ENCODE measurements around the gene UCHL5.

Gene UCHL5

DNA sequence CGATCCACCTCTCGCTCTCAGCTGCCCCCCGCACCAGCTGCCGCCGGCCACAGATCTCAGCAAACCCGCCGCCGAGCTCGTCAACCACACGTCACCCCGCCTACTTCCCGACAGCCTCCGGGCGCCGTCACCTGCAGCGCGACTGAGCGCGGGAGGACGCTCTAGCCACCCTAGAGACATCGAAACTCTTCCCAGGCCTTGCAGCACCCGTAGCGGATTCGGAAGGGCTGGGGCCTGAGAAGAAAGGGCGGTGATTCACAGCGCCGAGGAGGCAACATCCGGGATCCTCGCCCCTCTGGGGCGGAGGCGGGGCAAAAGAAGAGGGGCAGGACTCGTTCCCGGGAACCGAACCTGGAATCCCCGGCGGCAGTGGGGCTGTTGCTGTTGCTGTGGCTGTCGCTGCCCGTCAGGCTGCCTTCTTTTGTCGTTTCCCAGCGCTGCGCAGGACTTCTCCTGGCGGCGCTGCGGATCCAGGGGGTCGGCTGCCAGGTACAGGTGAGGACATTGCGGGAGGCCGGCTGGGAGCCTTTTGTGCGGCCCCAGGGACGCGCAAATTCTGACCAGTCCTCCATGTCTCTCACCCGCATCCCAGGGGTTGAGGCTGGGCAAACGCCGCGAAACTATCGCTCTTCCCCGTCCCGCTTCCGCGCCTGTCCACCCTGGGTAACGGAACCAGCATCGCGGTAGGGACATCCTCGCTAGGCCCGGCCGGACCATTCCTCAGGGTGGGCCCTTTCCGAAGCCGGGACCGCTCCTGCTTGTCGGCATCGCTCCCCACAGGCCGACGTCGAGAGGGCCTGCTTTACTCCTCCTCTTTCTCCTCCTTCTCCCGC lies at the start of gene UCHL5, which contains the start of gene RO60:
TSS of gene UCHL5 (minus strand) at position 79 of the 833 bp plus-strand sequence. CDS start 100 bp downstream, outside the sequence.
TSS of gene RO60 (plus strand) at position 331 of the 833 bp plus-strand sequence. CDS start 9,443 bp downstream, outside the sequence.
- peaks cover 4% of the 10 kb centered on the region for H3K9me3 ChIP-seq (ENCODE audit: low read length)
- peak within 1 kb of the TSS; percentile 43 for H2AFZ ChIP-seq (ENCODE audit: low read depth, low read length)
- H3K4me3 ChIP-seq (ENCODE audit: low read length), result peak within 1 kb of the TSS; percentile 75
- peaks cover 18% of the 10 kb centered on the region for H3K4me1 ChIP-seq (ENCODE audit: insufficient read depth, low read length)
- peaks cover 5% of the 10 kb centered on the region for H3K36me3 ChIP-seq (ENCODE audit: insufficient read depth, low read length)
- no peaks in the 10 kb centered on the region for H3K27me3 ChIP-seq (ENCODE audit: insufficient read depth, low read length)

DNA sequence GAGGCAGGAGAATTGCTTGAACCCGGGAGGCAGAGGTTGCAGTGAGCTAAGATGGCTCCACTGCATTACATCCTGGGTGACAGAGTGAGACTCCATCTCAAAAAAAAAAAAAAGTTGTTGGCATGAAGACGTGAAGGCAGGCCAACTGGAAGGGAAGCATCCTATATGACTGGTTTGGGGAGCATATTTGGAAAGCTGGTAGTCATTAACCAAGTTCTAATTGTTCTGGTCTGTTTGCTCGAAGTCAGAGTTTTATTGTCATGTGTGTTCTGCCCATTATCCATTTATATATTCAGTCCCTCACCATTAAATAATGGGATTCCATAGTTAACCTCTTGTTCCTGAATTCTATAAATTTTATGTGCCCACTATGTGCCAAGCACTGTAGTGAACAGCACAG lies 49.3 kb upstream of the UCHL5 start:
- H3K36me3 ChIP-seq (ENCODE audit: insufficient read depth, low read length), result no peaks in the 10 kb centered on the region
- H3K4me1 ChIP-seq (ENCODE audit: insufficient read depth, low read length), result no peaks in the 10 kb centered on the region
- H3K9me3 ChIP-seq (ENCODE audit: low read length), result no peaks in the 10 kb centered on the region
- H2AFZ ChIP-seq (ENCODE audit: low read depth, low read length), result no peak overlapping the region
- H3K27me3 ChIP-seq (ENCODE audit: insufficient read depth, low read length), result no peaks in the 10 kb centered on the region
- no peak overlapping the region for H3K4me3 ChIP-seq (ENCODE audit: low read length)

DNA sequence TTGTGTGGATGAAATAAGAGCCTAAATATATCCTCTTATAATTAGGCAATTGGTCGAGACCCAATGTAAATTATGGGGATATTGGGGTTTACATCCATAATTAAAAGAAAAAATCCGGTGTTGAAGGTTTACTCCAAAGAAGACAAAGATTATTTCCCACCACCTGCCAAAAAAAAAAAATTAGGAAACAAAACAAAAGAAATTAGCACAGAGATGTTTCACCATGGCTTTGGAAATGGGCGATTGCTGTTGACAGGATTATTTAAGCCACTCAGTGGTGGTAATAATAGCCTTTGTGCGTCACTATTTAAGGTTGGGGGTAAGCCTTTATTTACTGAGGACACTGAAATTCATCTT lies 46.6 kb upstream of the UCHL5 start:
- Histone ChIP-seq H3K4me1 (ENCODE audit: insufficient read depth, low read length) (no peaks in the 10 kb centered on the region), H2AFZ (ENCODE audit: low read depth, low read length) (peak overlapping the region; percentile 58), H3K27me3 (ENCODE audit: insufficient read depth, low read length) (no peaks in the 10 kb centered on the region), H3K4me3 (ENCODE audit: low read length) (peak overlapping the region; percentile 59), H3K9me3 (ENCODE audit: low read length) (no peaks in the 10 kb centered on the region), H3K36me3 (ENCODE audit: insufficient read depth, low read length) (no peaks in the 10 kb centered on the region)

DNA sequence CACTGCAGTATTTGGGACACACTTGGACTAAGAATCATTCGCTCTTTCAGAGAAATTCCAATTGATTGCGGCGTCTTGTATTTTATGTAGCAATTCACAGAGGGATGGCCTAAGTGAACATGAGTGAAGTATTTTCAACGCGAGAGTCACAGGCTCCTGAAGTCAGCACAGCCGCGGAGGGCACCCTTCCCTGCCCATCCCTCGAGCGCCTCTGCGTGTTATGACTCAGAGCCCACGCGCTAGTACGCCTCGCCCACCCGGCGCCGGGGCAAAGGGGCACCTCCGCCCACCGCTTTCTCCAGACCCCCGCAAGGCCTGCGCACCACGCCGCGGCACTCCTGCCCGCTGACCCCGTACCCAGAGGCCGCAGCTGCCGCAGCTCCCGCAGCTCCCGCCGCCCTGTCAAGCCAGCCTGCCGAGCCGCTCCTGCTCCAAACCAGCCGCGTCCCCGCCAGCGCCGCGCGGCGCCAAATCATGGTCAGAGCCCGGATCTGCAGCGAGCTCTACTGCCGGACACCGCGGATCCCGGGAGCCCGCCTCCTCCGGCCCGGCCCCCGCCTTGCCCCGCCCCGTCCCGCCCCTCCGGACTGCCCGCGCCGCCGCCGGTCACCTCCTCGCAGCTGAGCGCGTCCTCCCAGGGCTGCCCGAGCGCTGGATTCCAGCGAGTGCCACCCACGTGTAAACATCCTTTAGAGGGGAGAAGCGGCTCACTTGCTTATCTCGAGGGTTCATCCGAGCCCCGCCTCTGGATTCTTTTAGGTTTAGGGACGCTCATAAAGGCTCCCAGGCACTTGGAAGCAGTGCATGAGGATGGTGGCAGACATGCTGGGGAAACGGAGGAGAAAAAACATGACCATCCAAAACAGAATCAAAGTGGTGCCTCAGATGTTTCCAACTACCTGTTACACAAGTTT lies 46.0 kb upstream of the UCHL5 start, which contains the start of gene GLRX2:
TSS of gene GLRX2 (minus strand) at position 508 of the 914 bp plus-strand sequence. CDS start at position 476, 32 bp downstream.
- no peaks in the 10 kb centered on the region for H3K9me3 ChIP-seq (ENCODE audit: low read length)
- H2AFZ ChIP-seq (ENCODE audit: low read depth, low read length), result peak within 1 kb of the TSS; percentile 58
- peak within 1 kb of the TSS; percentile 59 for H3K4me3 ChIP-seq (ENCODE audit: low read length)
- H3K4me1 ChIP-seq (ENCODE audit: insufficient read depth, low read length), result no peaks in the 10 kb centered on the region
- no peaks in the 10 kb centered on the region for H3K36me3 ChIP-seq (ENCODE audit: insufficient read depth, low read length)
- H3K27me3 ChIP-seq (ENCODE audit: insufficient read depth, low read length), result no peaks in the 10 kb centered on the region

- Histone ChIP-seq H3K9me3 (ENCODE audit: low read length) (no peaks in the 10 kb centered on the region), H3K27me3 (ENCODE audit: insufficient read depth, low read length) (no peaks in the 10 kb centered on the region), H3K36me3 (ENCODE audit: insufficient read depth, low read length) (peaks cover 4% of the 10 kb centered on the region), H2AFZ (ENCODE audit: low read depth, low read length) (peak overlapping the region; percentile 58), H3K4me1 (ENCODE audit: insufficient read depth, low read length) (no peaks in the 10 kb centered on the region), H3K4me3 (ENCODE audit: low read length) (peak overlapping the region; percentile 59)
Observed at GRCh38 chr1:193104502-193104906, 45.3 kb upstream of the UCHL5 start.

GRCh38 chr1:193103759-193104501 lies 44.8 kb upstream of the UCHL5 start:
- Histone ChIP-seq H3K27me3 (ENCODE audit: insufficient read depth, low read length) (no peaks in the 10 kb centered on the region), H3K36me3 (ENCODE audit: insufficient read depth, low read length) (peaks cover 4% of the 10 kb centered on the region), H3K9me3 (ENCODE audit: low read length) (no peaks in the 10 kb centered on the region), H2AFZ (ENCODE audit: low read depth, low read length) (peak overlapping the region; percentile 58), H3K4me1 (ENCODE audit: insufficient read depth, low read length) (no peaks in the 10 kb centered on the region), H3K4me3 (ENCODE audit: low read length) (peak overlapping the region; percentile 59)

- H3K36me3 ChIP-seq (ENCODE audit: insufficient read depth, low read length), result peaks cover 4% of the 10 kb centered on the region
- H3K4me3 ChIP-seq (ENCODE audit: low read length), result no peak overlapping the region
- no peaks in the 10 kb centered on the region for H3K27me3 ChIP-seq (ENCODE audit: insufficient read depth, low read length)
- H3K9me3 ChIP-seq (ENCODE audit: low read length), result no peaks in the 10 kb centered on the region
- no peak overlapping the region for H2AFZ ChIP-seq (ENCODE audit: low read depth, low read length)
- H3K4me1 ChIP-seq (ENCODE audit: insufficient read depth, low read length), result no peaks in the 10 kb centered on the region
Observed at GRCh38 chr1:193102662-193103061, 43.5 kb upstream of the UCHL5 start.

DNA sequence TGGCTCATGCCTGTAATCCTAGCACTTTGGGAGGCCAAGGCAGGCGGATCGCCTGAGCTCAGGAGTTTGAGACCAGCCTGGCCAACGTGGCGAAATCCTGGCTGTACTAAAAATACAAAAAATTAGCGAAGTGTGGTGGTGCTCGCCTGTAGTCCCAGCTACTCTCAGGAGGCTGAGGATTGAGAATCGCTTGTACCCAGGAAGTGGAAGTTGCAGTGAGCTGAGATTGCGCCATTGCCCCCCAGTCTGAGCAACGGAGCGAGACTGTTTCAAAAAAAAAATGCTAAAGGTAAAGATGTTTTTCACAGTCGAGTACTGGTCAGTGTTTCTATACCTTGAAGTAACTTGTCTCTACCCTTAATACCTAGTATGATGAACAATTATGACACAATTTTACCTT lies 35.0 kb upstream of the UCHL5 start:
- no peaks in the 10 kb centered on the region for H3K4me1 ChIP-seq (ENCODE audit: insufficient read depth, low read length)
- no peak overlapping the region for H2AFZ ChIP-seq (ENCODE audit: low read depth, low read length)
- H3K27me3 ChIP-seq (ENCODE audit: insufficient read depth, low read length), result no peaks in the 10 kb centered on the region
- no peaks in the 10 kb centered on the region for H3K9me3 ChIP-seq (ENCODE audit: low read length)
- peaks cover 19% of the 10 kb centered on the region for H3K36me3 ChIP-seq (ENCODE audit: insufficient read depth, low read length)
- no peak overlapping the region for H3K4me3 ChIP-seq (ENCODE audit: low read length)

- Histone ChIP-seq H3K27me3 (ENCODE audit: insufficient read depth, low read length) (no peaks in the 10 kb centered on the region), H3K4me1 (ENCODE audit: insufficient read depth, low read length) (no peaks in the 10 kb centered on the region), H3K9me3 (ENCODE audit: low read length) (no peaks in the 10 kb centered on the region), H2AFZ (ENCODE audit: low read depth, low read length) (no peak overlapping the region), H3K4me3 (ENCODE audit: low read length) (no peak overlapping the region), H3K36me3 (ENCODE audit: insufficient read depth, low read length) (peaks cover 40% of the 10 kb centered on the region)
Observed at GRCh38 chr1:193090865-193091264, 31.7 kb upstream of the UCHL5 start.

GRCh38 chr1:193087893-193088292 lies 28.7 kb upstream of the UCHL5 start:
- H3K4me1 ChIP-seq (ENCODE audit: insufficient read depth, low read length), result no peaks in the 10 kb centered on the region
- no peaks in the 10 kb centered on the region for H3K9me3 ChIP-seq (ENCODE audit: low read length)
- H3K27me3 ChIP-seq (ENCODE audit: insufficient read depth, low read length), result no peaks in the 10 kb centered on the region
- no peak overlapping the region for H2AFZ ChIP-seq (ENCODE audit: low read depth, low read length)
- H3K4me3 ChIP-seq (ENCODE audit: low read length), result no peak overlapping the region
- peaks cover 67% of the 10 kb centered on the region for H3K36me3 ChIP-seq (ENCODE audit: insufficient read depth, low read length)

DNA sequence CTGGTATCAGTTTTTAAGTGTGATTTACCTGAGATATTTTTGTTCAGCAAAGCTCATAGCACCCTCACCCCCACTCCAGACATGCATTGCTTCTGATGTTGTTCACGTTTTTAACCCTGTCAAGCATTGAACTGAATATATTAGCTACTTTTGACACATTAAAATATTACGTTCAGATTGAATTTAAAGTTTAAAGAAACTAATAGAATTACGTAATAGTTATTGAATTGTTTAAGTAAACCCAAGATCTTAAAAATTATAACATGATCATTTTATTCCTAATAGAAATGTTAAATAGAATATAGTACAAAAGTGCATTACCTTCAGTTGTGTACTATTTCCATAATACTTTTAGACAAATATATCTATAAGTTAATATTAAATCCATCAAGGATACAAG lies 27.2 kb upstream of the UCHL5 start:
- Histone ChIP-seq H3K4me1 (ENCODE audit: insufficient read depth, low read length) (no peaks in the 10 kb centered on the region), H2AFZ (ENCODE audit: low read depth, low read length) (no peak overlapping the region), H3K27me3 (ENCODE audit: insufficient read depth, low read length) (no peaks in the 10 kb centered on the region), H3K36me3 (ENCODE audit: insufficient read depth, low read length) (peaks cover 77% of the 10 kb centered on the region), H3K4me3 (ENCODE audit: low read length) (no peak overlapping the region), H3K9me3 (ENCODE audit: low read length) (no peaks in the 10 kb centered on the region)

GRCh38 chr1:193085263-193085662 lies 26.1 kb upstream of the UCHL5 start:
- Histone ChIP-seq H3K27me3 (ENCODE audit: insufficient read depth, low read length) (no peaks in the 10 kb centered on the region), H3K4me1 (ENCODE audit: insufficient read depth, low read length) (no peaks in the 10 kb centered on the region), H3K36me3 (ENCODE audit: insufficient read depth, low read length) (peaks cover 78% of the 10 kb centered on the region), H2AFZ (ENCODE audit: low read depth, low read length) (no peak overlapping the region), H3K4me3 (ENCODE audit: low read length) (no peak overlapping the region), H3K9me3 (ENCODE audit: low read length) (no peaks in the 10 kb centered on the region)
